ENCODE results near the gene UBALD1.

DNA sequence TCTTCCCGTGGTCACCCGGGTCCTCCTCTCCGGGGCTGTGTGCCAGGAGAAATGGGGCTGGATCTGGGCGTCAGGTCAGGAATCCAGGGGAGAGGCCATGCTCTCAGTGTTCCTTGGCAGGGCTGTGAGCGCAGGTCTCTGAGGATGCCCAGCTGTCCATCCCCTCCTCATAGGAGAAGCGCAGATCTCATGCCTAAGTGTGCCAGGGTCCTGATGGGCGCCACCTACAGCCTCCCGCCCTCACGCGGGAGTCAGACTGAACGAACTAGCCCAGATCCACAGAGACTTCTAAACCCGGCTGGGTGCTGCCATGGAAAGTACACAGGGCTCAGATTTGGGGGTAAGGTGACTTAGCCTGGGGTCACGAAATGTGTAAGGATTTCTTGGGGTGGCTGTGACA lies 34.2 kb upstream of the UBALD1 start:
- TF ChIP-seq, protein P1, sequence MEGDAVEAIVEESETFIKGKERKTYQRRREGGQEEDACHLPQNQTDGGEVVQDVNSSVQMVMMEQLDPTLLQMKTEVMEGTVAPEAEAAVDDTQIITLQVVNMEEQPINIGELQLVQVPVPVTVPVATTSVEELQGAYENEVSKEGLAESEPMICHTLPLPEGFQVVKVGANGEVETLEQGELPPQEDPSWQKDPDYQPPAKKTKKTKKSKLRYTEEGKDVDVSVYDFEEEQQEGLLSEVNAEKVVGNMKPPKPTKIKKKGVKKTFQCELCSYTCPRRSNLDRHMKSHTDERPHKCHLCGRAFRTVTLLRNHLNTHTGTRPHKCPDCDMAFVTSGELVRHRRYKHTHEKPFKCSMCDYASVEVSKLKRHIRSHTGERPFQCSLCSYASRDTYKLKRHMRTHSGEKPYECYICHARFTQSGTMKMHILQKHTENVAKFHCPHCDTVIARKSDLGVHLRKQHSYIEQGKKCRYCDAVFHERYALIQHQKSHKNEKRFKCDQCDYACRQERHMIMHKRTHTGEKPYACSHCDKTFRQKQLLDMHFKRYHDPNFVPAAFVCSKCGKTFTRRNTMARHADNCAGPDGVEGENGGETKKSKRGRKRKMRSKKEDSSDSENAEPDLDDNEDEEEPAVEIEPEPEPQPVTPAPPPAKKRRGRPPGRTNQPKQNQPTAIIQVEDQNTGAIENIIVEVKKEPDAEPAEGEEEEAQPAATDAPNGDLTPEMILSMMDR (IDR thresholded peaks at IDR 0.05) = no peak
- no peak for TF ChIP-seq POLR2A (IDR thresholded peaks at IDR 0.05)
